Natural killer cell treated with Interleukin-12 subunit alpha and Interleukin-12 subunit beta and Interleukin-15 and Interleukin-18, amount 100 ng/mL, for 72 hours (primary cell): Measurements from ENCODE around the gene CSPG5. TPM values are rescaled to one million over a fixed set of nuclear protein-coding genes. Genes with fewer than 3 reads are reported as not detected.

Experiments
- ATAC-seq, 2 donors: fragments of 150-1000 bp; cut with Tn5 transposase in 1 of 2; sonication (Bioruptor Pico), chemical (Tn5 transposase) in 1 of 2; 2 replicates each; pipeline ENCODE4 v1.10.0; 2021
- DNase-seq: peaks from one replicate; pipeline ENCODE4 v3.0.0; 2022; ENCODE audit warnings: low spot score
- H3K27ac Mint-ChIP-seq, 2 donors: 1 replicate in 1 of 2; 2 replicates in 1 of 2; pipeline ENCODE4 v1.8.0; 2022; ENCODE audit warnings: mixed read lengths in 2 of 2, mild to moderate bottlenecking in 1 of 2, moderate library complexity in 1 of 2
- H3K27me3 Mint-ChIP-seq, 2 donors: 1 replicate in 1 of 2; 2 replicates in 1 of 2; pipeline ENCODE4 v1.8.0; 2022; ENCODE audit warnings: mixed read lengths in 2 of 2
- H3K36me3 Mint-ChIP-seq: one replicate; pipeline ENCODE4 v1.8.0; 2022; ENCODE audit warnings: mixed read lengths
- H3K4me1 Mint-ChIP-seq, 2 donors: 1 replicate in 1 of 2; 2 replicates in 1 of 2; pipeline ENCODE4 v1.8.0; 2022; ENCODE audit warnings: low read depth in 2 of 2, mixed read lengths in 2 of 2, mild to moderate bottlenecking in 1 of 2
- H3K4me3 Mint-ChIP-seq: one replicate; pipeline ENCODE4 v1.8.0; 2022; ENCODE audit warnings: mixed read lengths
- H3K9me3 Mint-ChIP-seq: 2 replicates; pipeline ENCODE4 v1.8.0; 2022; ENCODE audit warnings: mixed read lengths
- total RNA-seq, 2 donors: library from RNA; stranded (reverse); gene quantifications; one replicate each; pipeline ENCODE4 v1.2.3, GENCODE V29; 2022

CSPG5 gene
- total RNA-seq, 2 donors from 2014 or later, result 0.29 to 0.95 TPM

DNA sequence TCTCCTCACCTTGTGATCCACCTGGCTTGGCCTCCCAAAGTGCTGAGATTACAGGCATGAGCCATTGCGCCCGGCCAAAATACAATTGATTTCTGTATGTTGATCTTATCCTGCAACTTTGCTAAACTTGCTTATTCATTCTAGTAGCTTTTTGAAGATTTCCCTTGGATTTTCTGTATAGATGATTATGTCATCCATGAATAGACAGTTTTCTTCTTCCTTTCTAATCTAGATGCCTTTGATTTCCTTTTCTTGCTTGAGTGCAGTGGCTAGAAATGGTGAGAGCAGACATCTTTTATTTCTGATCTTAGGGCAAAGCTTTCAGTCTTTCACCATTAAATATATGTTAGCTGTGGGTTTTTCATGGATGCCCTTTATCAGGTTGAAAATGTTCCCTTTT lies 60.7 kb downstream of the CSPG5 start:
- peaks cover 0 to 2% of the 10 kb centered on the region in 2 donors for H3K27me3 Mint-ChIP-seq
- H3K36me3 Mint-ChIP-seq, result no peaks in the 10 kb centered on the region
- H3K4me3 Mint-ChIP-seq, result no peak overlapping the region
- ATAC-seq, result no peak
- H3K9me3 Mint-ChIP-seq, result no peaks in the 10 kb centered on the region
- no peak overlapping the region for H3K27ac Mint-ChIP-seq
- peaks cover 0 to 10% of the 10 kb centered on the region in 2 donors for H3K4me1 Mint-ChIP-seq
- DNase-seq, result no peak

DNA sequence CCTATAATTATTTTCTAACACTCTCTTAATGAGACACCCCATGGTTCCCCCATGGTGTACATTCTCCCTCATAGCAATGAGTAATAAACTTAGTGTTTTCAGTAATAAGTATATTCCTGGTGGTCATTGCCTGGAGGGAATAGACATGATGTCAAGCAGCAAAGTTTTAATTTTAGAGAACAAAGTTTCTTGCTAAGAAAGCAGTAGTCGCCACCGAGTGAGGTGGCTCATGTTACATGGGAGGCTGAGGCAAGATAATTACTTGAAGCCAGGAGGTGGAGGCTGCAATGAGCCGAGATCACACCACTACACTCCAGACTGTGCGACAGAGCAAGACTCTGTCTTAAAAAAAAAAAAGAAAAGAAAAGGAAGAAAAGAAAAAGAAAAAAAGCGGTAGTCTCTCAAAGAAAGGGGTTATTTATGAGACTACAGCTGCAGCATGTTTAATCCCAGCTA lies 62.8 kb downstream of the CSPG5 start:
- ATAC-seq (no peak), DNase-seq (no peak)
- Mint-ChIP-seq H3K4me3 (peak overlapping the region; percentile 76), H3K4me1 (peaks cover 13 to 19% of the 10 kb centered on the region in 2 donors), H3K27me3 (peaks cover 0 to 2% of the 10 kb centered on the region in 2 donors), H3K9me3 (no peaks in the 10 kb centered on the region), H3K27ac (no peak overlapping the region), H3K36me3 (no peaks in the 10 kb centered on the region)

DNA sequence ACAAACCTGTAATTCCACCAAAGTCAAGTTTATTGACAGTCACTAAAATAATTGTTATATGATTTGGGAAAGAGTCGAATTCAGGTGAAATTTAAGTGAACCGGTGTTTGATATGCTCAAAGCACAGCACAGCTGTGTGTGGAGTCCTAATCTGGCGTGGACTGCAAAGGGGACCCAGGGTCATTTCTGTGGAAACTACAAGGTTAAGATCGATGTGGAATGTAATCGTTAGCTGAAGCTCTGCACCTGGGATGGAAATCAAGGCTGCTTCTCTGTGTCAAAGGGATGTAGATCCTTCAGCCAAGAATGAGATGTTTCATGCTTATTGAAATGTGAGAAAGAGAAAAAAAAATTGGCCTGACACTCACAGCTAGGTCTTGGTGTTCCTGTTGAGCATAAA lies 63.6 kb downstream of the CSPG5 start:
- Mint-ChIP-seq H3K9me3 (no peaks in the 10 kb centered on the region), H3K4me1 (peaks cover 13 to 23% of the 10 kb centered on the region in 2 donors), H3K36me3 (no peaks in the 10 kb centered on the region), H3K27me3 (peaks cover 0 to 2% of the 10 kb centered on the region in 2 donors), H3K4me3 (peak overlapping the region; percentile 76), H3K27ac (peak overlapping the region; percentile 68 to 84)
- no peak for DNase-seq
- no peak for ATAC-seq

DNA sequence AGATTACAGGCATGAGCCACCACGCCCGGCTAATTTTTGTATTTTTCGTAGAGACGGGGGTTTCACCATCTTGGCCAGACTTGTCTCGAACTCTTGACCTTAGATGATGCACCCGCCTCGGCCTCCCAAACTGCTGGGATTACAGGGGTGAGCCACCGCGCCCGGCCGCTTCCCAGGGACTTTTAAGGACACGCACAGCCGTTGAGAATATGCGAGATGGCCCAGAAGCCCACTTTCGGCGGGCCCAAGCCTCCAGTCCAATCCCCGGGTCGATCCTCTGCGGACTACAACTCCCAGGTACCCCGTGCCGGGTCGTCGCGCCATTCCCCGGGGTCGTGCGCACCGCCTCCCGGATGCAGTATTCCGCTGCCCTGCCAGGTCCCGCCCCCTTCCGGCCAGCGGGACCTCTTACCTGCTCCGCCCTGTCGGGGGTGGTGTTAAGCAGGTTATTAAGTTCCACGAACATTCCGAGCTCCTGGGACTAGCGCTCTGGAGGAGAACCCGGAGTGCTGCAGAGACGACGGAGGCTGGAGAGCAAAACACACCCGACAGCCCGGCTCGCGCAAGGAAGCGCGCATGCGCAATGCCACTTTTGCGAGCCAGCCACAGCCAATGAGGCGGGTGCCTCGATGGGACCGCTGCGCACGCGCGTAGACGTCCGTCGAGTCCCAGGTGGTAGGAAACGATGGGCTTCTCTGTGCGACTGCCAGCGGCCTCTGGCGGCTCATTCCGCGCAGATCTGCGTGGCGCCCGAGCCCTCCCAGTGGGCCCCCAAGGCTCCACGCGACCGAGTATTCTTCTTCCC lies 65.3 kb downstream of the CSPG5 start, which contains the start of gene ELP6:
ELP6 (minus strand) TSS at position 588 of the 805 bp plus-strand sequence; CDS start at position 466, 122 bp downstream.
- Mint-ChIP-seq H3K27me3 (peaks cover 0 to 2% of the 10 kb centered on the region in 2 donors), H3K27ac (peak within 1 kb of the TSS; percentile 94 to 96), H3K4me1 (peaks cover 13 to 23% of the 10 kb centered on the region in 2 donors), H3K36me3 (no peaks in the 10 kb centered on the region), H3K4me3 (peak within 1 kb of the TSS; percentile 92), H3K9me3 (no peaks in the 10 kb centered on the region)
- DNase-seq (peak; percentile 98), ATAC-seq (peak; percentile 98 to 99)

DNA sequence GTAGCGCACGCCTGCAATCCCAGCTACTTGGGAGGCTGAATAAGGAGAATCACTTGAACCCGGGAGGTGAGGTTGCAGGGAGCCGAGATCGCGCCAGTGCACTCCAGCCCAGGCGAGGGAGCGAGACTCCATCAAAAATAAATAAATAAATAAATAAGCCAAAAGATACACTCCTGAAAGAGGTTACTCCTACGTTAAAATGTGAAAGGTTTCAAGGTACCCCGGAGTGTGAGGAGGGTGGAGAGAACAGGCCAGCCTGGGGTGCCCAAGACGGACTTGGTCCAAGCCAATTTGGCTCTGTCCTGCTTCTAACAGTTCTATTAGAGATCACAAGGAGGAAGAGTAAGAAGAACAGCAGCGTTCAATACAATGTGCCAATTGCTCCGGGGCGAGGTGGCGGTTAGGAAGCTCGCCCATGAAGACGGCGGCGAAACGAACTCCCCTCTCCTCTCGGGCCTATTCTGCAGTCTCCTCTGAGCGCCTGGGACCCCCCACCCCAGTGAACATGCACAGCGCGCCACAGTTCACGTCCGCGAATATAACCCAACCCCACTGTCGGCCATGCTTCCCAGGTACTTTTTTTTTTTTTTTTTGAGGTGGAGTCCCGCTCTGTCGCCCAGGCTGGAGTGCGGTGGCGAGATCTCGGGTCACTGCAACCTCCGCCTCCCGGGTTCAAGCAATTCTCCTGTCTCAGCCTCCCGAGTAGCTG lies 66.1 kb downstream of the CSPG5 start:
- ATAC-seq (peak in 1 of 2 donors; percentile 7), DNase-seq (no peak)
- Mint-ChIP-seq H3K4me1 (peaks cover 13 to 23% of the 10 kb centered on the region in 2 donors), H3K4me3 (peak overlapping the region; percentile 92), H3K27me3 (no peaks in the 10 kb centered on the region), H3K36me3 (no peaks in the 10 kb centered on the region), H3K27ac (peak overlapping the region; percentile 94 to 96), H3K9me3 (no peaks in the 10 kb centered on the region)

Other genes with a start within 250 kb of the CSPG5 start
- gene PTPN23, start 197.8 kb downstream of the CSPG5 start, total RNA-seq, result 10 to 100 TPM; 30.5 to 45.3 TPM
- 100 to 1,000 TPM in 1 of 2 donors, 10 to 100 TPM in 1; 51.1 to 111 TPM for gene SCAP, start 102.9 kb downstream of the CSPG5 start, total RNA-seq
- 10 to 100 TPM; 44.5 to 75.0 TPM for gene ELP6, start 65.2 kb downstream of the CSPG5 start, total RNA-seq
- 100 to 1,000 TPM in 1 of 2 donors, 10 to 100 TPM in 1; 93.8 to 130 TPM for gene SMARCC1, start 203.0 kb upstream of the CSPG5 start, total RNA-seq
- gene DHX30, start 224.3 kb upstream of the CSPG5 start, total RNA-seq, result 100 to 1,000 TPM; 101 to 177 TPM